GM18868 (cell line): ENCODE results near the gene LHPP.

Experiments used
- ATAC-seq: cut with Tn5 transposase; IDR thresholded peaks from one replicate; pipeline ENCODE4 v1.9.1; 2021; ENCODE audit warnings: mild to moderate bottlenecking, moderate library complexity; ENCODE audit not compliant: unreplicated experiment

Gene LHPP

DNA sequence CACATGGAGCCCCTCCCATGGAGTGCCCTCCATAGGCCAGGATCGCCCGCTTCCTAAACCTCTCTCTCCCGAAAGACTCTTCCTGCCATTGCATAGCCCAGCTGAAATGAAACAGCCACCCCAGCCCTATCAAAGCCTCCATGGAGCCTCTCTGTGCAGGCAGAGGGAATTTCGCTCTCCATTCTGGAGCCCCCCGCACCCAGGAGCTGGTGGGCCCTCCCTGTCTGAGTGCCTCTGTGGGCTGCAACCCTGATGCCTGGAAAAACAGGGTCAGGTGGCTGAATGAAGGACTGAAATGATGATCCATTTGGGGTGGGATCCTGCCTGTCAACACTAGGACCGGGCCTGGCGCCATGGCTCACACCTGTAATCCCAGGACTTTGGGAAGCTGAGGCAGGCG, 176.1 kb downstream of the LHPP start:
- no peak for ATAC-seq

DNA sequence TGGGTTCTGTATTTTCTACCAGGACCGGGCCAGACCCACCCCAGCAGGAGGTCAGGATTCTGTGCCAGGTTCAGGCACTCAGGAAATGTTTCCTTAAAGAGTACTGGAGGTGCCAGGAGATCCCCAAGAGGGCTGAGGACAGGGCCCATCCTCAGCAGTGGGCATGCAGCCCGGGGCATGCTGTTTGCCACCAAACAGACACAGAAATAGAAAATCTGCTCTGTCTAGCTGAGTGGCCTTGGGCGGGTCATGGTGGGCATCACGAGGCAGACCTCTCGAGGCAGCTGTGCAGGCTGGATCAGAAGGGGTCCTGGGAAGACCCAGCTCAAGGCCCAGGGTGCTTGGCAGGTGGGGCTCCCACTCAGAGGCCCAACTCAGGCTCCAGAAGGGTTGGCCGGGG, 177.6 kb downstream of the LHPP start:
- ATAC-seq = no peak

DNA sequence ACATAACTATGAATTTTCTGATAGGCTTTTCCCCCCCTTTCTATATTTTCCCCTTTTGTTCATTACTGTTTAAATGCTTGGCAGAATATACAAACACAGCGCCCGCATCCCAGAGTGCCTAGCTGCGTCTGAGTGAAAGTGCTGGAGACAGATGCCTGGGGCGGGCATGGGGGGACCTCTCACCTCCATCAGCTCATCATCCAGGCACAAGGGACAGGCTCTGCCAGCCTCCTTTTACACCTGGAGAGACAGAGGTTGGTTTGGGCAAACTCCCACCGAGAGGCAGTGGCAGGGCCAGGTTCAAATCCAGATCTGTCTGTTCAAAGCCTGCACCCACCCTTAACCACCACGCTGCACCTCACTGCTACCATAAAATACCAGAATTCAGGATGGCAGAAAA, 178.0 kb downstream of the LHPP start:
- ATAC-seq = no peak

DNA sequence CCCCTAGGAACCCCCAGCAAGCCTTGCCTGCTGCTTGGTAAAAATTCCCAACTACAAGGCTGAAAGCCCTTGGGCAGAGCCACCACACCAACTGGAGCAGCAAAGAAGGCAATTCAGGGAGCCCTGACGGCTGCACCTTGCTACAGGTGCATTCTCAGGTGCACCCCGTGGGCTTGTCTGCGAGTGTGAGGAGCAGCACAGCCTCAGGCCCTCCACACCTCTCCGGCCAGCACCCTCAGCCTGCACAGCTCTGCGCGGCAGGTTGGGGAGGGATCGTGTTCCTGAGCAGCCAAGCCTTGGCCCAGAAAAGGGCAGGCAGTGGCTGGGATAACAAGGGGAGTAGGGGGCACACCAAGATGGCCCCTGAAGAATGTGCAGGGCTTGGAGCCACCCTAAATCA, 178.4 kb downstream of the LHPP start:
- no peak for ATAC-seq

DNA sequence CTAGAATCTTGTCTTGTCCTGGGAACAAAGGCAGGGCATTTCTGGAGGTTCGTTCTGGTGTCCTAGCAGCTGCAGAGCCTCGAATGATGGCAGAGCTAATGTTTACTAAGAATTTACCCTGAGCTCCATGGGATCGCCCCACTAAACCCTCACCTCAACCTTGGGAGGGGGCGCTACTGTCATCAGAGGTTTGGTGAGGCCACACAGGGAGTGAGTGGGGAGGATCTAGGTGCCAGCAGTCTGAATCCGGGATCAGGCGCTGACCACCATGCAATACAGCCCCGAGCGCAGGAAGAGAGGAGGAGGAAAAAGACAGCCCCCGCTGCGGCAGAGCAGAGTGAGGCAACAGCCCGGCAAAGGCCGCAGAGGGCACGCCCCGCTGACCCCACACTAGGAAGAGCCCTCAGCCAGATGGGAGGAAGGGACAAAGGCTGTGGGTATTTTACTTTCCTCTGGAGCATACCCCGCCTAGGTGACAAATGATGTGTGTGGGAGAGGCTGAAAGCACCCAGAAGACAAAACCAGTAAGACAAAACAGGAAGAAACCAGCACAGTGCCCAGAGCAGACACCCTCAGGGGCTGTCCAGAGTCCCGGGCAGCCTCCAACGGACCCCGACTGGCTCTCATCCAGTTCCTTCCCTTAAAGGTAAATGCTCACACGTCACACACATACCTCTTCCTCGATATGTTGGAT, 179.1 kb downstream of the LHPP start:
- peak; percentile 56 for ATAC-seq

DNA sequence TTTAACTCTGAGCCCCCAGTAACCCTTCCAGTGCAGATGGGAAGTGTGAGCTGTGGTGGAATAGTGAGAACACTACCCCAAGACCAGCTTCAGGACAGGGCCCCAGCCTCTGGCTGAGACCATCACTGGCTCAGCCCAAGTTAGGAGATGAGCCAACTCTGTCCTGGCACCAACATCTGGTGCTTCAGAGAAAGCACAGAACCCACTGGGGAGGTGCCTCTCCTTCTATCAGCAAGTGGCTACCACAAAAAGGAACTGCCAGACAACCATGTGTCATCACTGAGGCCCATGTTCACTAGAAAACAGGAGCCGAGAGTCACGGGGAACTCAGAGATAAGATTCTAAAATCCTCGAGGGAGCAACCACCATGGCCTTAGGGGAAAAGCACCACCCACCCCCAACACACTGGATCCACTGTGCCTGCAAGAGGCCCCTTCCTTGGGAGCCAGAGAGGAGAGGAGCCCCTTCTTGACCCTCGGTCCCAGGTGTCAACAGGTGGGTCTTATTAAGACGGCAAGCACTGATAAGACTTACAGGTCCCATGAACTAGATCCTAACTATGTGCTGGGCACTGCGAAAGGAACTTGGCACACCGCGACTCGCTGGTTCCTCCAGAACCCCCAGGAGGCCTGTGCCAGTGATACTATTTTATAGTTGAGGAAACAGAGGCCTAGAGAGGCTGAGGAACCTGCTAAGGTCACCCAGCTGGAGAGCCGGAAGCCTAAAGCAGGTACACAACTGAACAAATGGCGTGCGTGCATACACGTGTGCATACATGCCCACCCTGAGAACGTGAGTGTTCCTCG, 179.9 kb downstream of the LHPP start:
- ATAC-seq = peak; percentile 59

DNA sequence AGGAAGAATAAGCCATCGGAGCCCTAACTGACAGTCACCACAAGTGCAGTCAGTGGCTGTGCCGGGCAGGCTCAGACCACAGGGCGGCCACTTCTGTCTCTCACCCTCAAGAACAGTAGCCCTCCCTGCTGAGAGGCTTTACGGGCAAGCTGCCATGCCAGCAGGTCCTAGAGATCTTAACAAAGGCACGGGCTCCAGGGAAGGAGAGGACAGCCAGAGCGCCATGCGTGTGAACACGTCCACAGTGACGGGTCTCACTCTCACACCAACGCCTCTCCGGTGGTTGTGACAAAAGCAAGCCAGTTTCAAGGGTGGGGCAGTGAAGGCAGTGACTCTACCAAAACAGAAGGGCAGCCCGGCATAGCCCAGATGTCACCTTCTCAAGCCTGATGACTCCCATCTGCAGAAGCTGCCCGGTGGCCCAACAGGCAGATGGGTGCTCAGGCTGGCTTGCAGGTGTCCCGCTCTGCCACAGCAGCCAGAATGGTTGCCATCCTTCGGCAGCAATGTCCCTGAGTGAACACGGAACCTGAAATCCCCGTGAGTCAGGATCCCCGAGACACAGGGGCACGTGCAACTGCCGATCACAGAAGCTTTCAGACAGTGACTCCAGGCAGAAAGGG, 180.6 kb downstream of the LHPP start:
- no peak for ATAC-seq

DNA sequence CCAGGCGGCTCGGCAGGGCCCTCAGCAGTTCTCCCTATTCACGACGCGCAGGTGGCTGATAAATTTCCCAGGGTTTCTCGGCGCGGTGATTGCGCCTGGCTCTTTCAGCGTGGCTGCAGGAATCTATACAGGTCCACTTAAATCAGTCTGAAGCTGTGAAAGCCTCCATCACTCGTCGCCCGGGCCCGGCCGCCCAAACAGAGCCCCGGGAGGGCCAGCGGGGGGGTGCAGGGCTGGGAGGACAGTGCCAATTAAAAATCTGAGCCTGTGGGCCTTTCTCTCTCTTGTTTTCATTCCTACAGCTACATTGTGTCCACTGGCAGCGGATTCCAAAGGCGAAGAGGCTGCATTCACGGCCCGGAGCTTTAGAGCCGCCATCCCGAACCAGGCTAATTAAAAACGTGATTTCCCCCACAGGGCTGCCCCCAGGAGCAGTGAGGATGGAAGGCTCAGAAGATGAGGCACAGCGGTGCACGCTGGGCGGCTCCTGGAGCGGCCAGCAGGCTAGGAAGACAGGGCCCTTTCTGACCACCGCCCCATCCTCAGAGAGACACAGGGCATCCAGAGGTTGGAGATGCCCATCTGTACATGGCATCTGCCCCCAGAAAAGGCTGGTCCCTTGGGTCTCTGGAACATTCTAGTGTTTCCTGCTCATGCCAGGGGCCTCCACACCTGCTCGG, 181.8 kb downstream of the LHPP start:
- ATAC-seq = no peak

DNA sequence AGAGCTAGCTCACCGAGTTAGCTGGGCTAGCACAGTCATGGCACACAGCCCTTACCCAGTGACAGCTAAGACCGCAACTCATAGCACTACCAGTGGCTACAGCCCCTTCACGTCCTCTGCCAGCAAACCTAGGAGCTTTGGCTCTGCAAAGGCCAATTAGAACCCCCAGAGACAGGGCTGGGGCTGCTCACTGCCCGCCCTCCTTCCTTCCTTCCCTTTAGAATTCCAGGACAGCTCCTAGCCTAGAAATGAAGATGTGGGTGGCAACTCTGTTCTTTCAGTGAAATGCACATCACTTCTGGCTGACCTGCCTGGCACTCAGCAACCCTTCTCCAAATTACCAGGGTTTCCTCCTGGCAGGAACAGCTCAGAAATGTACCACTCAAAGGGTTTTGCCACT, 182.6 kb downstream of the LHPP start:
- ATAC-seq = no peak

DNA sequence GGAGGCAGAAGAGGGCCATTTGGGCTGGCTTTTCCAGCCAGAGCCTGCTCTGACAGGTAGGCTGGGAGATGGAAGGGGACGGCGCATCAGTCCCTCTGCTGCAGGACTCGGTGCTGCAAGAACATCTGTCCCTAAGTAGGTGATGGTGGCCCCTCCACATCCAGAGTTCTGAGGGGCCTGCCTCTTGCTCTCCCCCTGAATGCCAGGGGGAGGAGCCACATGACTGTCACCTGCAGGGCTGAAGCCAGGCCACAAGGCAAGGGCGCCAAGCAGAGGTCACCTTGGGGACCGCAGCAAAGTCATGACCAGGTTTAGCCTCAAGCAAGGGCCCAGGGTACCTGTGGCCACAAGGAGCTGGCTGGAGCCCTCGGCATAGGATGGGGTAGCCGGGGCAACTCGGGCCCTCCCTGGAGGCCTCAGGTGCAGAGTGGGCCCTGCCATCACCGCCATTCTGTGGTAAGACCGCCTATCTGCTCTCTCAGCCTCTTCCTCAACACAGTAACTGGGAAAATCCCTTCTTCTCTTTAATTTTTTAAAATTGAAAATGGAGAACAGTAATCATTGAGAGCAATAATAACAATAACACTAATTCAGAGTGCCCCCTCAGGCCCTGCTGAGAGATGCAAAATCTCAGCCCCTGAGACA, 183.3 kb downstream of the LHPP start:
- no peak for ATAC-seq

DNA sequence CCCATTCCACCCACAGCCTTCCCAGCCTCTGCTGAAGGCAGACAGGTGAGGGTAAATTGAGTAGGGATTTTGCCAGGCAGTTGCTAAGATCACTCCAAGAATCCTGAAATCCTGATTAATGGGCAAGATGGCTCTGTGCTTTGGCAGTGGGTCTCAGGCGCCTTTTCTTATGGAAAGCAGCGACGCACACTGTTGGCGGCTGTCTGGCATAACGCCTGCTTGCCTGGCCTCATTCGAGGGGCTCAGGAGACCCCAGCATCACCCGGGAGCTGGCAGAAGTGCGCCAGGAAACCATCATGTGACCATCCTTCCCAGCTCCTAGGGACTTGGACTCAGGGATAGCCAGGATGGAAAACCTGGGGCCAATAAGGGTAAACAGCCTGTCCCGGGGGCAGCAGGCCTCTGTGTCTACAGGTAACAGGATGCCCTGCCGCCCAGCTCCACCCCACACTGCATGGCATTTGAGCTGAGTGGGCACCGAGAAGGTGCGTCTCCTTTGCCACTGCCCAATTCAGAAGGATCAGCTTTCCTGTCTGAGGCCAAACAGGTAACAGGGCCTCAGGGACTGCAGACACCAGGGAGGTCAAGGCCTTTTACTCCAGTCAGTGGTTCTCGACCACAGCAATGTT, 184.0 kb downstream of the LHPP start:
- no peak for ATAC-seq

DNA sequence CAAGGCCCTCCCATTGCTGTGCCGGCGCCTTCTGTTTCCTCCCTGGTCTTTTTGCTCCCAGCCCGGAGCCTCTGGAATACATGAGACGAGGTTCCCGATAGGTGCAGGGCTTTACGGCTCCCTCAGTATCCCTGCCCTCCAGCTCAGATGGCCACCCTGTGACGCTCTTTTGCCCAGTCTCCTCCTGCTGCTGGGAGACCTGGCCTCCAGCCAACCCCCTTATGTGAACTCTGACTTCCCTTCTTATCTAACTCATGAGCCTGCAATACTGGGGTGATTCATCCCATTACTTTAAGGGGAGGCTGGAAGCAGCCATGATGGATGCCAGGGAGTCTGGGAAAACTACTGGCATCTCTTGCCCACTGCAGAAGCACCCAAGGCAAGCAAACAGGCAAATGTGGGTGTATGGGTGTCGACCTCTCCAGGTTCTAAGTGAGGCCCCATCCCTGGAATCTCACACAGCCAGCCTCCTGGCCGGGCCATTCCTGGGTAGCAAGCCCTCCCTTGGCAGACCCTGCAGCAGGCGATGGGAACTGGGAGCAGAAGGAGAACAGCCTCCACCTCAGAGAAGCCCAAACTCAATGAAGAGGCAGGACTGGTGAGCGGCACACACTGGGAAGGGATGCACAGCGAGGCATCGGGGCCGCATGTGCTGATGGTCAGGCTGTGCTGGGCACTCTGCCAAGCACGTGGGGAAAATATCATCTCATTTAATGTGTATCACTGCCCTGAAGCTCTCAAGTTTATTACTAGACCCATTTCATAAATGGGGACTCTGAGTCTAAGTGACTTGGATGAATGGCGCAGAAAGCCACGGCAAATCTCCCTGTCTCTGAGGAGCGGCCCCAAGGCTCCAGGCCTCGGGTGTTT, 185.1 kb downstream of the LHPP start:
- no peak for ATAC-seq

DNA sequence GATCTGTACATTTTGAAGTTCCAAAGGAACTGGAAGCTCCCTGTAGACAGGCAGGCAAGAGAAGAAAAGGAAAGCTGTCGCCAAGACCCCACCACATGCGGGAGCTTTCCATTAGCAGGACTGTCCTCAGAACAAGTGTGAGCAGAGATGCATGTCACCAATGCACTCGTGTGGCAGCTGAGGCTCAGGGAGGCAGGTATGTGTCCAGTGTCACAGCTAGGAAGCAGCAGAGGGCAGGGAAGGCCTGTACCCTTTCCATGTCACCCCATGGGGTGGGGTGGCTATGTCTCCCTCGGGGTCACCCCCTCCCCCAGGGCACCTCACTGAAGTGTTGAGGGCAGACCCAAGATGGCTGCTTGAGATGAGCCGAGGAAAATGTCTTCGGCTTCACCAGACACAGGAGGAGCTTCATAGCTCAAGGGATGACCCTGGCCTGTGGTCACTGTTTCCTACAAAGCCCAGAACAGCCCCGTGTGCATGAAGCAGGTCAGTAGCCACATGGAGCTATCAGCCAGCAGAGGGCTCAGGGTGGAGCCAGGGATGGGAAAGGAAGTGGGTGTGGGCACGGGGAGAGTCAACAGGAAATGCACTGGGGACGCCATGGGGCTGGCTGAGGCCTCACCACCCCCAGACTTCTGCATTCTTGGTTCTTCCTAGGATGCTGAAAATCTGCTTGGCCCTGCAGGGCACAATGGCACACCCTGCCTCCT, 186.0 kb downstream of the LHPP start:
- peak; percentile 55 for ATAC-seq

DNA sequence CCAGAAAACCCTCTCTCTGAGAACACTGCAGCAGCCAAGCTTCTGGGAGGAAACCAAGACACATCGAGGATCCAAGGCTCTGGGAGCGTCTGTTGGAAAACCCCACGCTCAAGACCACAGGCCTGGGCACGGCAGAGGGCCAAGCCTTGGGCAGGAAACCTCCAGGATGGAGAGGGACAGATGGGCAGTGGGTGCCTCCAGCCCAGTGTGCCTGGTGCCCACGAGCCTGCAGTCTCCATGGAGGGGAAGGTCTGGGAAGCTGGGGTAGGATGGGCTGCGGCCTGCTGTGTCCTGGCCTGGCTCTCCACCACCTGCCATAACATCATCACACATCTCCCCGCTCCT, 186.5 kb downstream of the LHPP start:
- no peak for ATAC-seq

DNA sequence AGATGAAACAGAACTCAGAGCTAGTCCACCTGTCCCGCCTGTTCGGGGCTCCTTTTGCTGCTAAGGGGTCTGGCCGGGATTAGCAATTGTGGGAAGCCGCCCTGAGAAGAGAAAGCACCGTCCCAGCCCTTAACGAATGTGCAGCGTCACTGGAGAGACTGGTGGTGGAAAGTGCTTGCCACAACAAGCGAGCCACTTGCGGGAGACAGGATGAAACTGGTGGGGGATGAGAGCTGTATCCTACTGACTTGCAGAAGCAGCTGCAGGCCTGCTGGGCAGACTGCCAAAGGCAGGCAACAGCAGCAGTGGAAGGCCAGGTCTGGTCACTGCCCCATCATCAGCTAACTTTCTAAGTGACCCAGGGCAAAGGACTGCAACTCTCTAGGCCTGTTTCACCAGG, 187.1 kb downstream of the LHPP start:
- no peak for ATAC-seq

DNA sequence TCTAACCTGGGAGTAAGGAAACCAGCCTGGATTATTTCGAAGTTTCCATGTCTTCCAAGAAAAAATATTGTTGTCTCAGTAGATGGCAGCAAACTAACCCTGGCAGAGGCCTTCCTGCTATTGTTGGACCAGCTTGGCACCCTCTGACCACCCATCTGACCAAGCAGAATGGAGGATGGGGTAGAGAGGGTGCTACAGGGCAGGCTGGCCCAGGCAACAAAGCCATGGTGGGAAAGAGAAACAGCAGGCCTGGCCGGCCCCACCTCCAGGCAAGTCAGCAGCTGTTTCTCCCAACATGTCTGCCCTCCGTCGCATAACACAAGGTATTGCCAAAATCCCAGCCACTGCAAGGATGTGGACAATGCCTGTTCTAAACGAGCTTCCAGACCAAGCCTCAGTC, 187.6 kb downstream of the LHPP start:
- no peak for ATAC-seq

DNA sequence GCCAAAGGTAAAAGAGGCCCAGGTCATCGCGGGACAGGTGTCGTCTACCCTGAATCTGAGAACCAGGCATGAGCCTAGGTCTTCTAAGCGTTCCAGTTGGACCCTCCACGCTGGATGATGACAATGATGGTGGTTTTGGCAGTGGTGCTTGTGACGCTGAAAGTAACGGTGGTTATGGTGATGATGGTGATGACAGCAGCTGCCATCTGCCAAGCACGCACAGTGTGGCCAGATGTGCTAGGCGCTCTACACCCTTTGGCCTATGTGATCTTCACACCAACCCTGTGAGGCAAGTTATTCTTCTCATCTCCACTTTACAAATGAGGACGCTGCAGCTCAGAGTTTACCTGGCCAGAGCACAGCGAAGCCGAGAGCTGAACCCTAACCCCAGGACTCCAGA, 188.6 kb downstream of the LHPP start:
- no peak for ATAC-seq

DNA sequence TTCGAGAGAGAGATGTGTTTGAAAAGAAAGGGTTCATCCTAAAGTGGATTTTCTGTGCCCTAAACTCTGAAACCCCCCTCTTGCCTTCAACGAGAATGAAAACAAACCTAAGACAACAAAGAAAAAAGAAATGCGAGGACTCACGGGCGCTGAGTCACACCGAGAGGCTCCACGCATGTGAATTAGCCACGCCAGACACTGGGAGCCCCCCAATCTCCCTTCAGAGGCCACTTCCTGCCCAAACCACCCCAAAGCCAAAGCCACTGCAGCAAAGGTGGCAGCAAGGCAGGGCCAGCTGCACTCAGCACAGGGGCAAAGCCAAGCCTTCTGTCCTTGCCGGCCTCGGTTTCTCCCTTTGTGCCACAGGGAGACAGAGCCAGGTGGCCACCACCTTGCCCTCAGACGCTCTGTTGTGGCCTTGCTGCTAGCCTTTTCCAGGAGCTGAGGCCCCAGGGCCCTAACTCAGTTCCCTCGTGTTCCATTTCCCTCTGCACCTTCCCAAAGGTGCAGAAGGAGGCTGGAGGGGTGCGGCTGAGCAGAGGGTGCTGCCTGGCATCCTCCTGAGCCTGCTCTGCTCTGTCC, 189.3 kb downstream of the LHPP start:
- no peak for ATAC-seq

DNA sequence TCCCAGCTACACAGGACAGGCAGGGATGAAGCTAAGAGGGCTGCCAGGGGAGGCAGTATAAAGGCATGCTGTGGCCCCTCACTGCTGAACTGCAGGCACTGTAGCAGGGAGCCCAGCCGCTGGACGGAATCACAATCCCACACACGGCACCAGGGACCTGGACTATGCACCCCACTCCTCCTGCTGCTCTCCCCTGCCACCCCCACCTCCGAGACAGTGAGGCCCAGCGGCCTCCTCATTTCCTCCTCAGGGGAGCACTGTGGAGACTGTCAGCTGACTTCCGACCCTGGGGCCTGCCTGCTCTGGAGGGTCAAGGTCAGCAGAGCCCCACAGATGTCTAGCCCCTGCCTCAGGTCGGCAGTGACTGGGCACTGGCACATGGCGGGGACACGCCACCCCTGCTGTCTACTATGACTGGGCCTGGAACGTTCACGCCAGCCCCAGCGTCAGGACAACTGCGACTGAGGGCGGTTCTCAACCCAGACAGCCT, 189.8 kb downstream of the LHPP start:
- ATAC-seq = no peak
